Gastrocnemius medialis (tissue), 4 donors: ENCODE results near the gene CNGA4. TPM values are rescaled to one million over a fixed set of nuclear protein-coding genes. Genes with fewer than 3 reads are reported as not detected.

Experiments
- ATAC-seq, 2 donors: fragments of 150-250 bp; one replicate each; pipeline ENCODE4 v1.9.1; 2016
- DNase-seq, 2 donors: peaks; one replicate each; pipeline ENCODE4 v3.0.0-alpha.2; 2019
- H3K27ac ChIP-seq, 4 donors: fragments of 200-600 bp; sonication (generic); 1 replicate in 1 of 4; 2 replicates in 3 of 4; pipeline ENCODE4 v1.5.1; 2016 to 2018; ENCODE audit warnings: mild to moderate bottlenecking in 2 of 4, moderate library complexity in 1 of 4
- H3K27me3 ChIP-seq, 3 donors: fragments of 200-600 bp; sonication (generic) in 2 of 3; 1 replicate in 1 of 3; 2 replicates in 2 of 3; pipeline versions ENCODE4 v1.5.1 to v1.6.0; 2016 to 2019; ENCODE audit warnings: mild to moderate bottlenecking in 1 of 3, moderate library complexity in 1 of 3
- H3K36me3 ChIP-seq, 2 donors: fragments of 200-600 bp; sonication (generic) in 1 of 2; one replicate each; pipeline ENCODE4 v1.5.1; 2017 to 2018
- H3K4me1 ChIP-seq, 2 donors: fragments of 200-600 bp; sonication (generic) in 1 of 2; one replicate each; pipeline ENCODE4 v1.5.1; 2016 to 2017; ENCODE audit warnings: mild to moderate bottlenecking in 2 of 2
- H3K4me3 ChIP-seq, 4 donors: fragments of 200-600 bp; sonication (generic) in 3 of 4; 1 replicate in 1 of 4; 2 replicates in 3 of 4; pipeline ENCODE4 v1.5.1; 2016 to 2019; ENCODE audit warnings: mild to moderate bottlenecking in 2 of 4
- H3K9me3 ChIP-seq, 3 donors: fragments of 200-600 bp; sonication (generic) in 2 of 3; 1 replicate in 1 of 3; 2 replicates in 2 of 3; pipeline ENCODE4 v1.5.1; 2016 to 2019
- CTCF ChIP-seq, 5 experiments: fragments of 450-650 bp in 3 of 5; fragments of 200-600 bp in 2 of 5; sonication (generic) in 2 of 5; IDR thresholded peaks in 4 of 5; conservative IDR thresholded peaks in 1 of 5; 1 replicate in 4 of 5; 2 replicates in 1 of 5; pipeline ENCODE4 v1.5.1; 2016 to 2019; ENCODE audit warnings: antibody characterized with exemption in 5 of 5, mild to moderate bottlenecking in 3 of 5, moderate library complexity in 3 of 5
- POLR2A ChIP-seq, 2 donors: fragments of 450-650 bp; IDR thresholded peaks; one replicate each; pipeline ENCODE4 v1.6.1; 2017; ENCODE audit warnings: antibody characterized with exemption in 2 of 2, mild to moderate bottlenecking in 2 of 2, moderate library complexity in 2 of 2
- in situ Hi-C, 4 donors: fragments of 200-750 bp; cut with MboI; loops; one replicate each; pipeline versions ENCODE4 v1.15.0 to v1.8.0; 2017; ENCODE audit warnings: low sequenced_read_pairs in 4 of 4
- intact Hi-C: fragments of 100-400 bp; cut with DNase I; formaldehyde crosslinking; loops from one replicate; pipeline ENCODE4 v1.15.1; 2023; ENCODE audit warnings: low total_unique reads
- total RNA-seq, 4 donors: library from RNA; depleted of rRNA; stranded (reverse); fragments of >200 nt; gene quantifications; one replicate each; pipeline versions ENCODE4 v1.1.0 to v1.2.3, GENCODE V29; 2016

The CNGA4 gene
- total RNA-seq, 4 donors from 2014 or later = not detected

- DNase-seq = no peak
- Histone ChIP-seq H3K36me3 (no peaks in the 10 kb centered on the region), H3K27ac (no peak overlapping the region), H3K4me3 (peak overlapping the region in 1 of 4 donors; percentile 57), H3K4me1 (peaks cover 6 to 9% of the 10 kb centered on the region in 2 donors), H3K27me3 (peaks cover 30 to 38% (median 31%) of the 10 kb centered on the region in 3 donors), H3K9me3 (no peaks in the 10 kb centered on the region)
- ATAC-seq = no peak
- TF ChIP-seq CTCF (IDR thresholded peaks at IDR 0.05 in 4 of 5, conservative IDR thresholded peaks at IDR 0.05 in 1 of 5) (no peak), POLR2A (IDR thresholded peaks at IDR 0.05) (no peak)
- in situ Hi-C loops (no loop called here), intact Hi-C loops (no loop called here)
These were observed 21.4 kb downstream of the CNGA4 start for GRCh38 chr11:6260207-6260726.

- H3K36me3 ChIP-seq = no peaks in the 10 kb centered on the region
- DNase-seq = no peak
- no peaks in the 10 kb centered on the region for H3K9me3 ChIP-seq
- ATAC-seq = no peak
- H3K27ac ChIP-seq = no peak overlapping the region
- TF ChIP-seq POLR2A (IDR thresholded peaks at IDR 0.05) (no peak), CTCF (IDR thresholded peaks at IDR 0.05 in 4 of 5, conservative IDR thresholded peaks at IDR 0.05 in 1 of 5) (no peak)
- H3K4me3 ChIP-seq = no peak overlapping the region
- peaks cover 13 to 22% (median 19%) of the 10 kb centered on the region in 3 donors for H3K27me3 ChIP-seq
- intact Hi-C loops = no loop called here
- peaks cover 4 to 7% of the 10 kb centered on the region in 2 donors for H3K4me1 ChIP-seq
- in situ Hi-C loops = no loop called here
These were observed 24.8 kb downstream of the CNGA4 start for GRCh38 chr11:6263662-6264061.

GRCh38 chr11:6268820-6269219, 29.9 kb downstream of the CNGA4 start:
- no peak for TF ChIP-seq CTCF (IDR thresholded peaks at IDR 0.05 in 4 of 5, conservative IDR thresholded peaks at IDR 0.05 in 1 of 5)
- TF ChIP-seq POLR2A (IDR thresholded peaks at IDR 0.05) = no peak
- Histone ChIP-seq H3K9me3 (no peaks in the 10 kb centered on the region), H3K4me1 (peaks cover 18 to 20% of the 10 kb centered on the region in 2 donors), H3K27me3 (no peaks in the 10 kb centered on the region), H3K36me3 (no peaks in the 10 kb centered on the region), H3K4me3 (no peak overlapping the region), H3K27ac (no peak overlapping the region)
- in situ Hi-C loops = no loop called here
- DNase-seq (no peak), ATAC-seq (no peak)
- intact Hi-C loops = no loop called here

- no peak overlapping the region for H3K27ac ChIP-seq
- no peak for ATAC-seq
- TF ChIP-seq CTCF (IDR thresholded peaks at IDR 0.05 in 4 of 5, conservative IDR thresholded peaks at IDR 0.05 in 1 of 5) (no peak), POLR2A (IDR thresholded peaks at IDR 0.05) (no peak)
- no peaks in the 10 kb centered on the region for H3K9me3 ChIP-seq
- in situ Hi-C loops = no loop called here
- no peaks in the 10 kb centered on the region for H3K27me3 ChIP-seq
- H3K4me1 ChIP-seq = peaks cover 18 to 20% of the 10 kb centered on the region in 2 donors
- DNase-seq = no peak
- no peaks in the 10 kb centered on the region for H3K36me3 ChIP-seq
- intact Hi-C loops = no loop called here
- H3K4me3 ChIP-seq = no peak overlapping the region
These were observed 31.1 kb downstream of the CNGA4 start for GRCh38 chr11:6269994-6270393.
